ENCODE measurements around the gene NAGA.
"Not testable (repeated sequence)": the region's sequence is repeated elsewhere in the genome, so short reads cannot be mapped to it uniquely, and the experiment has no call there.

The NAGA gene

DNA sequence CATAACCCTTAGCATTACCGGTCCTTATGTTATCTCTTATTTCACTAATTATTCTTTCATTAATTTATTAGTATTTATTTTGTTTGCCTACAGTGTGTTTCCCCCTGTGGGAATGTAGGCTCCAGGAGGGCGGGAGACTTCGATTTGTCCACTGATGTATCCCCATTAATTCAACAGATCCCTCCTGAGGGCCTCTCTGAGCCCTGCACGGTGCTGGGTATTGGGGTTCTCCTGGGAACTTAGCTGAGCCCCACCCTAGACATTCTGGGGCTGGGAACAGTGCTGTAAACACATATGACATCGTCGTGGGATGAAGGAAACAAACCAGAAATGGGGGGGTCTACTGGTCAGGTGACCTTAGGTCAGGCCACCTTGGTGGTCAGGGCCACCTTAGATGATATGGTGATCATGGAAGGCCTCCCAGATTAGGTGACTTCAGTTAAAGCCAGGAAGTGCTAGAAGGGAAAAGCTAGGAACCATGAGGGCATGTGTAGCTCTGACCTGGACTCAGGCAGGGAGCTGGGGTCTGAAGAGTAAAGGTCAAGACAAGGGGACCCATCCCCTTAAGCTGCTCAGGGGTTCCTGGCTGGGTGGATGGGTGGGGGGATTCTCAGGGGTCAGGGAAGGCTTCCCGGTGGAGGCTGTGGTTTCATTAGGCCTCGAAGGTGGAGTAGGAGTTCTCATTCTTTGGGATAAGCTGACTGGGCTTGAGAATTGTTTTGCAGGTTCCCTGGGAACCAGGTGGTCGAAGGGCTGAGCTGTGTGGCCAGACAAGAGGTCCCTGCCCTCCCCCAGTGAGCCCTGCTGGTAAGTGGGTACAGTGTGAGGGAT is 4.4 kb upstream of the NAGA start:
- no peak for DNase-seq (ENCODE audit: low spot score)

- no peak for DNase-seq (ENCODE audit: low spot score)
Observed at GRCh38 chr22:42074132-42074811, 3.7 kb upstream of the NAGA start, which contains the start of gene PHETA2. Gene PHETA2, plus strand, starts transcription at chr22:42074248. Its CDS starts 3,046 bp downstream, at chr22:42077294.

DNA sequence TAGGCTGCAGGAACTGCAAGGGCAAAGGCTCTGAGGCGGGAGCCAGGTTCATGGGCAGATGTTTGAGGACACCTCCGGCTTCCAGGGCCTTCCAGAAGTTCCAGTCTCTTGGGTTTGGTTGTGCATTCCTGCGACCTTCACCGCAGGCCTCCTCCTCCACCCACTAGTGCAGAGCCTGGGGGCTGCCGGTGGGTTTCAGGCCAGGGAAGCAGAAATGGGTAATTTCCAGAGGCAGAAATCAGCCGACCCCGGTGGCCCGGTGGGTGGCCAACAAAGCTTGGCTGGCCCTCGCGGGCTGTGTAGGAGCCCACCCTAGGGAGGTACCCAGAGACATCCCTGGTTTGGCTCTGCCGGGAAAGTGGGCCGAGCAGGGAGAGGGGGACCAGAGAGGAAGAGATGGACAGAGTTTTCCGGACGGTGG is 3.0 kb upstream of the NAGA start:
- no peak for DNase-seq (ENCODE audit: low spot score)

GRCh38 chr22:42072606-42073330 is 2.2 kb upstream of the NAGA start:
- no peak for DNase-seq (ENCODE audit: low spot score)

DNA sequence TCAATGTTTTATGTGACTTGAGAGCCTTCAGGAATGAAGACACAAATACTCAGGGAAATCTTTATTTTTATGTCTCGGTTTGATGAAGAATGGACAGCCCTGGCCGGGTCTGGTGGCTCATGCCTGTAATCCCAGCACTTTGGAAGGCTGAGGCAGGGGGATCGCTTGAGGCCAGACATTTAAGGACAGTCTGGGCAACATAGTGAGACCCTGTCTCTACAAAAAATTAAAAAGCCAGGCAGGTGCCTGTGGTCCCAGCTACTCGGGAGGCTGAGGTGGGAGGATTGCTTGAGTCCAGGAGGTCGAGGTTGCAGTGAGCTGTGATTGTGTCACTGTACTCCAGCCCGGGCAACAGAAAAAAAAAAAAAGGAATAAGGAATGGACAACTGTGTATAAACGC is 896 bp upstream of the NAGA start:
- not testable (repeated sequence) for DNase-seq (ENCODE audit: low spot score)

- no peak for DNase-seq (ENCODE audit: low spot score)
Observed at GRCh38 chr22:42069801-42070516, 653 bp downstream of the NAGA start.

- no peak for DNase-seq (ENCODE audit: low spot score)
Observed at GRCh38 chr22:42068291-42068690, 2.3 kb downstream of the NAGA start.

- DNase-seq (ENCODE audit: low spot score) = no peak
Observed at GRCh38 chr22:42067671-42068251, 2.9 kb downstream of the NAGA start.

DNA sequence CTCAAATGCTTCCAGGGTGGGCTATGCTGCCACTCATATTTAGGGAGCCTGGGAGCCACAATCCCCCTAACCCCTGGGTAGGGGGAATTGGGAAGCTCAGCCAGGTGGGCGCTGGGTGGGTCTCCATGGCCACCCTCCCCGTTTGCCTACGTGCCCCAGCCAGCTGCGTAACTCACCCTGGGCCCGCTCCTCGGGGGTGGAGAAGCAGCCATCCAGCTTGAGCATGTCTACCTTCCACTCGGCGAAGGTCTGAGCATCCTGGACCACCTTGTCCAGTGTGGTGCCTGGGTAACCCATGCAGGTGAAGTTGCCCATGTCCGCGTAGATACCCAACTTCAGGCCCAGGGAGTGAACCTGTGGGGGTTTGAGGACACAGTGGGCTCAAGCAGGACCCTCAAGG is 3.7 kb downstream of the NAGA start:
- DNase-seq (ENCODE audit: low spot score) = no peak

DNA sequence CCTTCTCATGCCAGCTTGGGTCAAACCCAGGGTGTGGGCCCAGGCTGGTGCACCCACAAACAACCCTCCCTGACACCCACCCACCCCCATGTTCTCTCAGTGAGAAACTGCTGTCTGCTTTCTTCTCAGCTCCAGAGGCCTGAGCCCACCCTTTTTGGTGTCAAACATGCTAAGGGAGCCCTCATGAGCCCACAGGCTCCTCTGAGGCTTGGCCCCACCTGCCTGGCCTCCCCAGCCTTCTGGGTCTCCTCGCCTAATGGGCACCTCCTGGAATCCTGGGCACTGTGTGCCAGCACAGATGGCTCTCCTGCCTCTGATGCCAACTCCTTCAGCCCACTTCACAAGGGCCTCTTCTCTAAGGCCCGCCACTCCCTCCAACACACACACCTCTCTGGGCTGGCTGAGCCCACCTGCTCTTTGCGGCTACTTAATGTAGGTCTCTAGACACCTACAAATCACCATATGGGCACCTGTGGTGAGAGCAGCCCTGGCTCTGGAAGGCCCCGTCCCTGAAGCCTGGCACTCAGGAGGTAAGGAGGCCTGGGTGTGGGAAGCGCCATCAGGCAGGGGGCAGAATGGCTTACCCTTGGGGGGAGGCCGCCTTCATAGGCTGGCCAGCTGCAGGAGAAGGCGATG is 4.4 kb downstream of the NAGA start:
- DNase-seq (ENCODE audit: low spot score) = no peak

DNA sequence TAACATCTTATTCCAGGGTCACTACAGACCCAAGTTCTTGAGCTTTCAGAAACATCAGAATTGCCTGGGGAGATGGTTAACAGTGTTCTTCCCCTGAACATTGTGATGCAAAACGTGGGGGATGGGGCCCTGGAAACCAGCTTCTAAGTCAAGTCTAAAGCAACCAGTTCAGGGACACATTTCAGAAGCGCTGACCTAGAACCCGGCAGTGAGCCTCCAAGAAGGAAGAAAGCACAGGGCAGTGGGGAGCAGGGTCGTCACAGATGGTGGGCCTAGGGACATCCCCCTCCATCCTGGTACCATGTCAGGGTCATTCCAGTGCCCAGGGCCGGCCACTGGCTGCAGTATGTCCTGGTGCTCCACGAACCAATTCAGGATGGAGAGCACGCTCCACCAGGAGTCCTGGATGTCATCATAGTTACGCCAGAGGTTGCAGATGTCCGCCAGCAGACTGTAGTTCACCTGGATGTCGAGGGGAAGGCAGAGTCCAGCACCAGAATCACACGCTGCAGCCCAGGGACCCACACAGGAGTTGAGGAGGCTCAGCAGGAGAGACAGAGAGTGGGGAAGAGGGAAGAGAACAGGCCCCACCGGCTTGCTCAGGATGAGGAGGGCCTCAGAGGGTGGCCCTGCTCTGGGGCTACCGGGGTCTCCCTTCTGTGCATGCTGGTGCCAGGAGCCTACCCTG is 5.0 kb downstream of the NAGA start:
- DNase-seq (ENCODE audit: low spot score) = no peak

- no peak for DNase-seq (ENCODE audit: low spot score)
Observed at GRCh38 chr22:42064629-42065028, 6.0 kb downstream of the NAGA start.

- no peak for DNase-seq (ENCODE audit: low spot score)
Observed at GRCh38 chr22:42062506-42063170, 8.0 kb downstream of the NAGA start.

- DNase-seq (ENCODE audit: low spot score) = no peak
Observed at GRCh38 chr22:42061041-42061440, 9.6 kb downstream of the NAGA start.

DNA sequence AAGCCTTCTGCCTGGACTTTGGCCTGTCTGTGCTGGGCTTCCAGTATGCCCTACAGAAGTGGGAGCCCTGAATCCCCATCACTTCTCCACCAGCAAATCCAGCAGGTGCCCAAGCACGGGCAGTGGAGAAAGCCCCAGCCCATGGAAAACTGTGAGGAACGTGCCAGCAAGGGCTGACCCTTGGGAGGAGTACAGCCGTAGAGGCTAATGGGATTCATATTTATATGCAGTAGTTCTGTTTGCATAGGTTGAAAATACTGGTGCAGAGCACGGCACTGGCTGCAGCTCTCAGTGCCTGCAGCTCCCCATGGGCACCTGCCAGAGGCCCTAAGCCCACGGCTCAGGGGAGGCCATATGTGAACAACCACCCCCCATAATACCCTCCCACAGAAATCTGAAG is 10.1 kb downstream of the NAGA start:
- DNase-seq (ENCODE audit: low spot score) = no peak

DNA sequence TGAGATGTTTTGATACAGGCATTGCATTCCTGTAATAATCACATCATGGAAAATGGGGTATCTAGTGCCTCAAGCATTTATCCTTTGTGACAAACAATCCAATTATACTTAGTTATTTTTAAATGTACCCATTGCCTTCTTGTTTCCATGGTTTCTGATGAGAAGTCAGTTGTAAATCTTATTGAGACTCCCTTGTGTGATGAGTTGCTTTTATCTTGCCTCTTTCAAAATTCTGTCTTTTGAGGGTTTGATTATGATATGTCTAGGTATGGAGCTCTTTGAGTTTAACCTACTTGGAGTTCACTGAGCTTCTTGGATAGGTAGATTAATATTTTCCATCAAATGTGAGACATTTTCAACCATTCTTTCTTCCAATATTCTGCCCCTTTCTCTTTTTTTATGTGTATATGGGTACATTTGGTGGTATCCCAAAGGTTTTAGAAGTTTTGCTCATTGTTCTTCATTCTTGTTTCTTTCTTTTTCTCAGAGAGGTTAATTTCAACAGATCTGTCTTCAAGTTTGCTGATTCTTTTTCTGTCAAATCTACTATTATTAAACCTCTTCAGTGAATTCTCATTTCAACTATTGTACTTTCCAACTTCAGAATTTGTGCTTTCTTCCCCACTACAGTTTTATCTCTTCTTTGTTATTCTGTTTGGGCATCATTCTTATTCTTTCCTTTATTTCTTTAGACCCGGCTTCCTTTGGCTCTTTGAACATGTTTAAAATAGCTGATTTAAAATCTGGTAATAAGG is 13.7 kb downstream of the NAGA start:
- DNase-seq (ENCODE audit: low spot score) = no peak

- no peak for DNase-seq (ENCODE audit: low spot score)
Observed at GRCh38 chr22:42052765-42053164, 17.8 kb downstream of the NAGA start.

- no peak for DNase-seq (ENCODE audit: low spot score)
Observed at GRCh38 chr22:42050641-42051180, 19.9 kb downstream of the NAGA start.

GRCh38 chr22:42041784-42042183 is 28.8 kb downstream of the NAGA start:
- no peak for DNase-seq (ENCODE audit: low spot score)

All from kidney tubule cell (primary cell).